H1 (cell line): ENCODE results near the gene APOO. TPM values are rescaled to one million over a fixed set of nuclear protein-coding genes. Genes with fewer than 3 reads are reported as not detected.

ENCODE experiments used
- FOSL1 ChIP-seq: IDR thresholded peaks from 2 replicates; pipeline ENCODE4 v1.6.1; 2011; ENCODE audit warnings: mild to moderate bottlenecking, low read depth, low read length, moderate library complexity; ENCODE audit not compliant: insufficient read depth
- PHF8 ChIP-seq: fragments of 200-600 bp; sonication (generic); conservative IDR thresholded peaks from 2 replicates; pipeline ENCODE4 v1.7.1; 2012; ENCODE audit warnings: low read depth, mild to moderate bottlenecking, inconsistent platforms, low read length, moderate library complexity
- polyA plus RNA-seq, 7 experiments: library from polyadenylated mRNA; depleted of rRNA in 3 of 7; stranded (reverse) in 5 of 7; unstranded in 2 of 7; fragments of >200 nt in 5 of 7; fragments of 200-250 nt in 2 of 7; gene quantifications; 1 replicate in 5 of 7; 2 replicates in 1 of 7; 4 replicates in 1 of 7; pipeline versions ENCODE4 v1.2.1 to v1.2.3, GENCODE V29; 2011 to 2013; ENCODE audit warnings: missing spikeins in 2 of 7, mixed read lengths in 2 of 7
- total RNA-seq: library from RNA; stranded (reverse); fragmentation: NEBNext Ultra II Directional; extraction: Animal tissue kit (Norgen Biotek cat#: 25700); gene quantifications from 2 replicates; pipeline ENCODE4 v1.2.1, GENCODE V29; 2021

The APOO gene
- total and polyA plus RNA-seq, 2 of the 8 experiments (the other 6 are each of a cell fraction or from before 2014, with no cell fraction given) = 25.7 to 45.0 TPM

- TF ChIP-seq FOSL1 (no peak), PHF8 (no peak)
Observed at GRCh38 chrX:23935106-23935505, 27.4 kb upstream of the APOO start (continued).
